Measurements from ENCODE around the gene VILL.
"Not testable (repeated sequence)": the region's sequence is repeated elsewhere in the genome, so short reads cannot be mapped to it uniquely, and the experiment has no call there.

Gene VILL

GRCh38 chr3:38027466-38028465 is 37.2 kb downstream of the VILL start:
- DNase-seq (ENCODE audit: insufficient read length) = no peak
- TF ChIP-seq POLR2A (IDR thresholded peaks at IDR 0.05; ENCODE audit: low read depth, low read length) (no peak), TAF1 (IDR thresholded peaks at IDR 0.05; ENCODE audit: borderline replicate concordance, low read depth, low read length) (no peak)
- no peak for FAIRE-seq

DNA sequence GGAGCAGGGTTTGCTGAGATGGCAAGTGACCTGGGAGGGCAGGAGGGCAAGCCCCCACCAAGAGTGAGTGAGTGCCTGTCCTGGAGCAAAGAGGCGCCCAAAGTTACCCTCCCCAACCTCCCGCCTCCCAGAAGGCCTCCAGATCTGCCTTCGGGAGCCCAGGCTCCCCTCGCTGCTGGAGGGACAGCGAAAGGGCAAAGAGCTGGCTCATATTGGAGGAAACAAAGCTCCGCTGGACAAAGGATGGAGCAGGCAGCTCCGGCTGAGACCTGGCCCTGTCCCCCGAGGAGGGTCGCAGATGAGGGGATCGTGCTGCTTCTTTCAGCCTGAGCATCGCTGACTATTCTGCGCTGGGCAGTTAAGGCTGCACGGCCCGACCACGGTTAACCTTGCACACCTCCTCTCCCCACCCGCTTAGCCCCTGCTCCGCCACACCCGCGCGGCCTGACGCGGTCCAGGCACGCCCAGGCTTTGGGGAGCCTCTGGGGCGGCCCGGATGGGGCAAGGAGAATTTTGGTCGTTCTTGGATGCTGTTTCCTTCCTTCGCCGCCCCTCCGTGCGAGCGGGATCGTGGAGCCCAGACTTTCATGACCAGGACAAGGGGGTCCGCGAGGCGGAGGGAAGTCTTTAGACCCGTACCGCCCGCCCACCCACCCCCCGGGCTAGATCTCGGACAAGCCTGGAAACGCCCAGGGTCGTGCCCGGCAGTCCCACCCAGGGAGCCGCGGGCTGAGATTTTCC is 38.2 kb downstream of the VILL start:
- DNase-seq (ENCODE audit: insufficient read length) (no peak), FAIRE-seq (no peak)
- TF ChIP-seq TAF1 (IDR thresholded peaks at IDR 0.05; ENCODE audit: borderline replicate concordance, low read depth, low read length) = no peak
- TF ChIP-seq POLR2AphosphoS5 (IDR thresholded peaks at IDR 0.05; ENCODE audit: low read depth, low read length) = no peak
- TF ChIP-seq POLR2A (IDR thresholded peaks at IDR 0.05; ENCODE audit: low read depth, low read length) = no peak

DNA sequence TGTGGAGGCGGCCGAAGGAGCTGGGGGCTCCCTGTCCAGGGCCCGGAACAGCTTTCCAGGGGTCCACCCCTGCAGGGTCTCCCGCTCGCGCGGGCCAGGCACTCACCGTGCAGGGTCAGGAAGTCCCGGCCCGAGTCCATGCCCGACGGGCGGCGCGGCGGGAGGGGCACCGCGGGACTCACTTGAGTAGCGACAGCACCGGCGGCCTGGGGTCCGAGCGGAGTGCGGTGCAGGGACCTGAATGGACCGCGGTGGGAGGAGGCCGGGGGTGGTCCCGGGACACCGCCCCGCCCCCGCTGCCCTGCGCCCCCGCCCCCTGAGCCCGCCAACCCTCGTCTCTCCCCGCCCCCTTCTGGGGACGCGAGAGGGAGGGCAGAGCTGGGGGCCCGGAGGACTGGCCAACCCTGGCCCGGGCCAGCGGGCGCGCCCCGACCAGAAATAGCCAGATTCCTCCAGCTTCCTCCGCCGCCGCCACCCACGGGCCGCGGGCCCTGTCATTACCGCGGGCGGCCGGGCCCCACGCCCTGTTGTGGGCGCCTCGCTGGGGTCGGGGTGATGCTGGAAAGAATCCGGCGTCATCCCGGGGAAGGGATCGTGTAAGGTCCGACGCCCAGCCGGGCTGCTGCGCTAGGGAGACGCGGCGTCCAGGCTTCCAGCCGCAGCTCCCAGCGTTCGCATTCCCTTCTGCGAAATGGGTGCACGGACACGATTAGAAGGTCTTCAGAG is 39.0 kb downstream of the VILL start, which contains the start of gene PLCD1:
Gene PLCD1, minus strand, starts transcription at position 243 of the 726 bp plus-strand sequence. Its CDS starts 103 bp downstream, at position 140.
- DNase-seq (ENCODE audit: insufficient read length) = no peak
- TF ChIP-seq POLR2A (IDR thresholded peaks at IDR 0.05; ENCODE audit: low read depth, low read length) = no peak
- no peak for TF ChIP-seq TAF1 (IDR thresholded peaks at IDR 0.05; ENCODE audit: borderline replicate concordance, low read depth, low read length)
- no peak for TF ChIP-seq POLR2AphosphoS5 (IDR thresholded peaks at IDR 0.05; ENCODE audit: low read depth, low read length)
- FAIRE-seq = no peak

- TF ChIP-seq TAF1 (IDR thresholded peaks at IDR 0.05; ENCODE audit: borderline replicate concordance, low read depth, low read length) = no peak
- no peak for TF ChIP-seq POLR2AphosphoS5 (IDR thresholded peaks at IDR 0.05; ENCODE audit: low read depth, low read length)
- TF ChIP-seq POLR2A (IDR thresholded peaks at IDR 0.05; ENCODE audit: low read depth, low read length) = no peak
- no peak for DNase-seq (ENCODE audit: insufficient read length)
- no peak for FAIRE-seq
Observed at GRCh38 chr3:38030126-38031021, 39.8 kb downstream of the VILL start.

DNA sequence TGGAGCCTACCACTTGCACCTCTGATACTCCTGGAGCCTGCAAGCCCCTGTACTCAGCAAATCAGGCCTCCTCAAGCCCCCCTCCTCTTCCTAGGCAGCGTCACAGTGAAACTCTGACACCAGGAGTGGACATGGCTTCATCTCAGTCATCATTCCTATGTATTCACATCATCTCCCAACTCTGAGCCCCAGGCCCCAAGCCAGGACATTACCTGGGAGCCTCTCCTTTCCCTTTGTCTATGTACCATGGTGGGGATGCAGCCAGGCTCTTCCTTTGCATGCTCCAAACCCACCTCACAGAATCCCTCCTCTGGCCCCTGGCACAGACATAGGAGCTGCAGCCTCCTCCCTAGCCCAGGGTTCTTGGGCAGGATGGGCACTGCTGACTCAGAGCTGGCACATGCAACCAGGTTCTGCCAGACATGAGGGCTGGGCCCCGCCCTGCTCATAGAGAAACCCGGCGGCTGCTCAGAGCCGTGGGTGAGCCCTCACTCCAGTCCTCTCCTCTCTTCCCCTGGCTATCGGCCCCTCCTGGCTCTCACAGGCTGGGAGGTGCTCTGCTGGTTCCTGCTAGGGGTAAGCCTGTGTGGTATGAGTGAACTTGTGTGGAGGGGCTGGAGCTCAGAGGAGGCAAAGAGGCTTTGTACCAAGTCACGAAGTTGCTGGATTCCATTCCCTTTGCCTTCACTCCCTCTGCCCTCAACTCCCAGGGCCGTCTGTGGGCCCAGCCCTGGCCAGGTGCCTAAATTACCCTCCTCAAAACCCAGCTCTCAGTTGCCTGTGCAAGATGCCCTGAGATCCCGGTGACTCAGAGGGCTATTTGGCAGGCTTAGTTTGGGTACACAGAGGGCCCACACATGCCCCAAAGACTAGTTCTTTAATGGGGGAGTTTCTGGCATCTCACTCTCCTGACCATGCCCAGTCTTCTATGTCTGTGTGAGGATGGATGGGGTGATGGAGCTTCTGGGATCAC is 40.7 kb downstream of the VILL start:
- FAIRE-seq (no peak), DNase-seq (ENCODE audit: insufficient read length) (no peak)
- TF ChIP-seq POLR2AphosphoS5 (IDR thresholded peaks at IDR 0.05; ENCODE audit: low read depth, low read length) = no peak
- TF ChIP-seq POLR2A (IDR thresholded peaks at IDR 0.05; ENCODE audit: low read depth, low read length) = no peak
- TF ChIP-seq TAF1 (IDR thresholded peaks at IDR 0.05; ENCODE audit: borderline replicate concordance, low read depth, low read length) = no peak

DNA sequence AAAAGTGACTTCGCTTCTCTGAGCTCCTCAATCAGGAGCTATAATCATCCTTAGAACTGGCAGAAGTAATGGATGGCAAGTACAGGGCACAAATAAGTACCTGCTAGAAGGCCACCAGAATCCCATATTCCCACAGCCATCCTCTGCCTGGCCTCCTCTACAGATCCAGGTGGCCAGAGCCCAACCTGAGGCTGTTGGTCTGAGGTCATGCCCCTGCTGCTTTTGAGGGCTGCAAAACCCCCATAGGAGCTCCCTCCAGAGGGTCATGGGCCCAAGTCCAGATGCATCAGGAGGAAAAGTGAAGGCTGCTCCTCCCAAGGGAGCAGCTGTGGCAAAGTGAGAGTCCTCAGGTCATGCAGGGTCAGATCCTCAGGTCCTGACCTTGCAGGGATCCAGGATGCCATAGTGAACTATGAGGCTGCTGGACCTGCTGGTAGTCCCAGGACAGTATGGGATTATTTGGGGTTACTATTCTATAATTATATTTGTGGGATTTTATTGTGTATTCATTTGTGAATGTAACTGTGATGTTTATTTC is 41.8 kb downstream of the VILL start:
- no peak for TF ChIP-seq POLR2AphosphoS5 (IDR thresholded peaks at IDR 0.05; ENCODE audit: low read depth, low read length)
- TF ChIP-seq TAF1 (IDR thresholded peaks at IDR 0.05; ENCODE audit: borderline replicate concordance, low read depth, low read length) = no peak
- TF ChIP-seq POLR2A (IDR thresholded peaks at IDR 0.05; ENCODE audit: low read depth, low read length) = no peak
- no peak for DNase-seq (ENCODE audit: insufficient read length)
- FAIRE-seq = no peak

DNA sequence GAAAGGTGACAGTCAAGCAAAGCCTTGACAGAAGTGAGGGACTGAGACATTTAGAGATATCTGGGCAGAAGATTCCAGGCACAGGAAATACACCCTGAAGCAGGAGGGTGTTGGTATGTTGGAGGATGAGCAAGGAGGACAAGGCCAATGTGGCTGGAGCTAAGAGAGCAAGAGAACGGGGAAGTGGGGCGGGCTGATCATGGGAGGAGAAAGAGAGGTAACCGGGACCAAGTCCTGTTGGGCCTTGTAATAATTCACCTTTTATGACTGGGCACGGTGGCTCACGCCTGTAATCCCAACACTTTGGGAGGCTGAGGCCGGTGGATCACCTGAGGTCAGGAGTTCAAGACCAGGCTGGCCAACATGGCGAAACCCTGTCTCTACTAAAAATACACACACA is 43.0 kb downstream of the VILL start:
- FAIRE-seq; DNase-seq (ENCODE audit: insufficient read length): not testable (repeated sequence)

- FAIRE-seq; DNase-seq (ENCODE audit: insufficient read length): not testable (repeated sequence)
Observed at GRCh38 chr3:38034335-38034734, 43.7 kb downstream of the VILL start.

DNA sequence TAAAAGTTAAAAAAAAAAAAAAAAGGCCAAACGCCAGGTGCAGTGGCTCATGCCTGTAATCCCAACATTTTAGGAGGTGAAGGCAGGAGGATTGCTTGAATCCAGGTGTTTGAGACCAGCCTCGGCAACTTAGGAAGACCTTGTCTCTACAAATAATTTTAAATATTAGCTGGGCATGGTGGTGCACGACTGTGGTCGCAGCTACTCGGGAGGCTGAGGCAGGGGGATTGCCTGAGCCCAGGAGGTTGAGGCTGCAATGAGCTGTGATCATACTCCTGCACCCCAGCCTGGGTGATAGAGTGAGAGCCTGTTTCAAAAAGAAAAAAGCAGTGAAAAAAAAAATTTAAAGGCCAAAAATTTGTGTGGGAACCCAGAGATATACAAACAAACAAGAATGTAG is 45.7 kb downstream of the VILL start:
- TF ChIP-seq POLR2AphosphoS5 (IDR thresholded peaks at IDR 0.05; ENCODE audit: low read depth, low read length) = no peak
- TF ChIP-seq POLR2A (IDR thresholded peaks at IDR 0.05; ENCODE audit: low read depth, low read length) = no peak
- no peak for TF ChIP-seq TAF1 (IDR thresholded peaks at IDR 0.05; ENCODE audit: borderline replicate concordance, low read depth, low read length)
- DNase-seq (ENCODE audit: insufficient read length) (no peak), FAIRE-seq (no peak)

- no peak for TF ChIP-seq TAF1 (IDR thresholded peaks at IDR 0.05; ENCODE audit: borderline replicate concordance, low read depth, low read length)
- no peak for TF ChIP-seq POLR2AphosphoS5 (IDR thresholded peaks at IDR 0.05; ENCODE audit: low read depth, low read length)
- FAIRE-seq (no peak), DNase-seq (ENCODE audit: insufficient read length) (no peak)
Observed at GRCh38 chr3:38036906-38037305, 46.3 kb downstream of the VILL start.

Measured in GM12892 (cell line).